DOHH2 (cell line): ENCODE data around the gene SNIP1.
"Not testable (repeated sequence)": the region's sequence is repeated elsewhere in the genome, so short reads cannot be mapped to it uniquely, and the experiment has no call there.

ENCODE experiments used
- CTCF ChIP-seq: fragments of 200-600 bp; sonication (generic); IDR thresholded peaks from one replicate; pipeline ENCODE4 v1.5.1; 2014; ENCODE audit warnings: antibody characterized with exemption, mild to moderate bottlenecking, low read depth, low read length; ENCODE audit not compliant: poor library complexity, severe bottlenecking
- EZH2phosphoT487 ChIP-seq: fragments of 200-600 bp; sonication (generic); IDR thresholded peaks from 2 replicates; pipeline ENCODE4 v1.6.1; 2017; ENCODE audit warnings: borderline replicate concordance, mild to moderate bottlenecking, antibody characterized with exemption, low read length, moderate library complexity, mixed read lengths

- TF ChIP-seq CTCF, EZH2phosphoT487: not testable (repeated sequence)
Measured at GRCh38 chr1:37584544-37584943, 30.5 kb upstream of the SNIP1 start.
